ENCODE results near the gene LTBP1. TPM values are rescaled to one million over a fixed set of nuclear protein-coding genes. Genes with fewer than 3 reads are reported as not detected.
A peak's percentile ranks its signal among the peaks of the same experiment; 100 is the strongest.

Gene LTBP1
- total and polyA plus RNA-seq, 12 donors = 6.2 to 47.2 (median 15.5) TPM

DNA sequence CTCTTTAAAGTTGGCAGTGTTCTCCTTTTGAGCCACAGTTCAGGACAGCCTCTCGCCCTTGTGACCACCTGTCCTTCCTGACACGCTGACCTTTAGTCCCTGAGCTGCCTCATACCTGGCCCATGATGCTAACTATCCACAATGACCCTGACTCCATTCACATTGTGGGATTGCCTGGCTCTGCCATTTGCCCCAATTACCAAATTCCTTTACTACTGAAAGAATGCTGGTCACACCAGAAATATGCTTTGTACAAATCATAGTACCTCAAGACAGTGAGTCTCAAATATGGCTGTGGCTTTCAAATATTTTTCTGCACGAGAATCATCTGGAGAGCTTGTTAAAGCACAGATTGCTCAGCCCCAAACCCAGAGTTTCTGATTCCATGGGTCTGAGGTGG is 54.2 kb downstream of the LTBP1 start:
- no peaks in the 10 kb centered on the region for H3K36me3 ChIP-seq (replicated peaks in 1 of 2)
- intact Hi-C loops (cut with DNase I) = no loop called here
- H3K9me3 ChIP-seq (replicated peaks in 1 of 3) = no peaks in the 10 kb centered on the region
- no peaks in the 10 kb centered on the region for H3K27me3 ChIP-seq
- WGBS, 4 donors = 56 to 58% methylated on average over 3 of the region's 3 CpGs; no CpG with 5 or more reads in 2 of the 4 donors
- TF ChIP-seq CTCF (IDR thresholded peaks at IDR 0.05) = no peak
- TF ChIP-seq POLR2A (IDR thresholded peaks at IDR 0.05) = no peak
- no peak for DNase-seq
- no peak overlapping the region for H3K4me3 ChIP-seq
- no peaks in the 10 kb centered on the region for H3K4me1 ChIP-seq (replicated peaks in 1 of 2)
- H3K27ac ChIP-seq = no peak overlapping the region

- peak in 2 of 7 donors; percentile 29 to 34 for DNase-seq
- Histone ChIP-seq H3K36me3 (replicated peaks in 1 of 2) (no peaks in the 10 kb centered on the region), H3K9me3 (replicated peaks in 1 of 3) (no peaks in the 10 kb centered on the region), H3K4me3 (no peak overlapping the region), H3K27ac (no peak overlapping the region), H3K27me3 (no peaks in the 10 kb centered on the region), H3K4me1 (replicated peaks in 1 of 2) (no peaks in the 10 kb centered on the region)
- TF ChIP-seq CTCF (IDR thresholded peaks at IDR 0.05) (no peak), POLR2A (IDR thresholded peaks at IDR 0.05) (no peak)
- intact Hi-C loops (cut with DNase I) = no loop called here
- 64 to 88% methylated on average over 1 of the region's 1 CpG; no CpG with 5 or more reads in 2 of the 4 donors for WGBS, 4 donors
Measured at GRCh38 chr2:33001823-33002222, 55.1 kb downstream of the LTBP1 start.

DNA sequence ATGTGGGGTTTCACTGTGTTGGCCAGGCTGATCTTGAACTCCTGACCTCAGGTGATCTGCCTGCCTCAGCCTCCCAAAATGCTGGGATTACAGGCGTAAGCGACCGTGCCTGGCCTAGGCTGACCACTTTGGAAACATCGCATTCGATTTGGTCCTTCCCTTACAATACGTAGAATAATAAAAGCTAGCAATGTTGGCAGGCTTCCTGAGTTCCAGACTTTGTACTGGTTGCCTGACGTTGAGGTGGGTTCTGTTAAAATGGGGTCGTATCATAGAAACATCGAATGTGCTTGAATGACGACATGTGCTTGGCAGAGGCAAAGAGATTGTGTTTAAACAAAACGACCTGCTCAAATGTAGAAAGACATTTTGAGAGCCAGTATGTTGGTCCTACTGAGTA is 56.1 kb downstream of the LTBP1 start:
- Histone ChIP-seq H3K27me3 (no peaks in the 10 kb centered on the region), H3K36me3 (replicated peaks in 1 of 2) (no peaks in the 10 kb centered on the region), H3K4me1 (replicated peaks in 1 of 2) (no peaks in the 10 kb centered on the region), H3K9me3 (replicated peaks in 1 of 3) (no peaks in the 10 kb centered on the region), H3K27ac (no peak overlapping the region), H3K4me3 (no peak overlapping the region)
- TF ChIP-seq POLR2A (IDR thresholded peaks at IDR 0.05) = no peak
- no peak for TF ChIP-seq CTCF (IDR thresholded peaks at IDR 0.05)
- DNase-seq = no peak
- 80 to 92% (median 86%) methylated on average over 11 of the region's 11 CpGs for WGBS, 4 donors
- intact Hi-C loops (cut with DNase I) = no loop called here

GRCh38 chr2:33005057-33005456 is 58.3 kb downstream of the LTBP1 start:
- WGBS, 4 donors = 85 to 100% (median 96%) methylated on average over 2 of the region's 2 CpGs
- intact Hi-C loops (cut with DNase I) = no loop called here
- H3K4me1 ChIP-seq (replicated peaks in 1 of 2) = no peaks in the 10 kb centered on the region

More at GRCh38 chr2:33005057-33005456, 58.3 kb downstream of the LTBP1 start:
- no peaks in the 10 kb centered on the region for H3K27me3 ChIP-seq
- no peak overlapping the region for H3K27ac ChIP-seq
- DNase-seq = no peak
- no peak overlapping the region for H3K4me3 ChIP-seq
- no peaks in the 10 kb centered on the region for H3K36me3 ChIP-seq (replicated peaks in 1 of 2)
- no peaks in the 10 kb centered on the region for H3K9me3 ChIP-seq (replicated peaks in 1 of 3)
- TF ChIP-seq POLR2A (IDR thresholded peaks at IDR 0.05) = no peak
- TF ChIP-seq CTCF (IDR thresholded peaks at IDR 0.05) = no peak

All from adrenal gland (tissue), 12 donors.